HG03045 (cell line): ENCODE data around the gene CXCL8.

ENCODE experiments used
- ATAC-seq: cut with Tn5 transposase; IDR thresholded peaks from one replicate; pipeline ENCODE4 v1.9.1; 2021; ENCODE audit warnings: mild to moderate bottlenecking, moderate library complexity; ENCODE audit not compliant: unreplicated experiment

CXCL8 gene

GRCh38 chr4:73718375-73719373, 21.7 kb upstream of the CXCL8 start:
- ATAC-seq: peak; percentile 91

- no peak for ATAC-seq
Observed at GRCh38 chr4:73721435-73721834, 18.9 kb upstream of the CXCL8 start.

GRCh38 chr4:73721909-73722308, 18.5 kb upstream of the CXCL8 start:
- ATAC-seq: no peak

GRCh38 chr4:73723023-73723422, 17.3 kb upstream of the CXCL8 start:
- ATAC-seq: no peak

- ATAC-seq: no peak
Observed at GRCh38 chr4:73723928-73724327, 16.4 kb upstream of the CXCL8 start.

GRCh38 chr4:73725510-73725909, 14.9 kb upstream of the CXCL8 start:
- ATAC-seq: no peak

- no peak for ATAC-seq
Observed at GRCh38 chr4:73725985-73726384, 14.4 kb upstream of the CXCL8 start.

GRCh38 chr4:73727685-73728084, 12.7 kb upstream of the CXCL8 start:
- ATAC-seq: peak; percentile 82

- ATAC-seq: no peak
Observed at GRCh38 chr4:73728091-73728741, 12.2 kb upstream of the CXCL8 start.

- ATAC-seq: peak; percentile 56
Observed at GRCh38 chr4:73729534-73730165, 10.7 kb upstream of the CXCL8 start.

- no peak for ATAC-seq
Observed at GRCh38 chr4:73730292-73730691, 10.1 kb upstream of the CXCL8 start.

GRCh38 chr4:73730867-73731266, 9.5 kb upstream of the CXCL8 start:
- no peak for ATAC-seq

- no peak for ATAC-seq
Observed at GRCh38 chr4:73731968-73732610, 8.3 kb upstream of the CXCL8 start.

- ATAC-seq: no peak
Observed at GRCh38 chr4:73732759-73733431, 7.5 kb upstream of the CXCL8 start.

GRCh38 chr4:73734530-73735001, 5.8 kb upstream of the CXCL8 start:
- no peak for ATAC-seq

GRCh38 chr4:73735231-73735630, 5.1 kb upstream of the CXCL8 start:
- ATAC-seq: peak; percentile 78

- ATAC-seq: no peak
Observed at GRCh38 chr4:73741031-73741749, 821 bp downstream of the CXCL8 start.

- no peak for ATAC-seq
Observed at GRCh38 chr4:73741750-73742489, 1.6 kb downstream of the CXCL8 start.
